Lower leg skin (tissue), 4 donors: ENCODE results near the gene LIPC. TPM values are rescaled to one million over a fixed set of nuclear protein-coding genes. Genes with fewer than 3 reads are reported as not detected.

Experiments
- DNase-seq, 2 donors: peaks; one replicate each; pipeline ENCODE4 v3.0.0-alpha.2; 2019; ENCODE audit warnings: low spot score in 2 of 2
- H3K4me3 ChIP-seq: fragments of 200-600 bp; sonication (generic); 2 replicates; pipeline ENCODE4 v1.5.1; 2017; ENCODE audit warnings: mild to moderate bottlenecking, low read depth; ENCODE audit not compliant: poor library complexity, severe bottlenecking
- POLR2A ChIP-seq, 2 donors: fragments of 450-650 bp; IDR thresholded peaks; one replicate each; pipeline ENCODE4 v1.6.1; 2016 to 2017; ENCODE audit warnings: antibody characterized with exemption in 2 of 2, mild to moderate bottlenecking in 1 of 2, moderate library complexity in 1 of 2
- whole genome bisulfite sequencing, 2 donors: methylation state at CpG; one replicate each; pipeline ENCODE4 v1.1.5; 2018; 5-methylcytosine and 5-hydroxymethylcytosine counted together
- intact Hi-C: fragments of 100-400 bp; cut with DNase I; formaldehyde crosslinking; loops from one replicate; pipeline ENCODE4 v1.15.0; 2023; ENCODE audit warnings: low total_unique reads
- total RNA-seq, 4 donors: library from RNA; depleted of rRNA; stranded (reverse); fragments of >200 nt; gene quantifications; one replicate each; pipeline ENCODE4 v1.1.0, GENCODE V29; 2016
- TF ChIP-seq, protein P1 (sequence below), 3 donors: fragments of 450-650 bp; IDR thresholded peaks; one replicate each; pipeline ENCODE4 v1.5.1; 2016; ENCODE audit warnings: antibody characterized with exemption in 3 of 3, mild to moderate bottlenecking in 3 of 3, moderate library complexity in 2 of 3

The LIPC gene
- total RNA-seq, 4 donors from 2014 or later, result 0.13 to 0.71 TPM; not detected in 2

DNA sequence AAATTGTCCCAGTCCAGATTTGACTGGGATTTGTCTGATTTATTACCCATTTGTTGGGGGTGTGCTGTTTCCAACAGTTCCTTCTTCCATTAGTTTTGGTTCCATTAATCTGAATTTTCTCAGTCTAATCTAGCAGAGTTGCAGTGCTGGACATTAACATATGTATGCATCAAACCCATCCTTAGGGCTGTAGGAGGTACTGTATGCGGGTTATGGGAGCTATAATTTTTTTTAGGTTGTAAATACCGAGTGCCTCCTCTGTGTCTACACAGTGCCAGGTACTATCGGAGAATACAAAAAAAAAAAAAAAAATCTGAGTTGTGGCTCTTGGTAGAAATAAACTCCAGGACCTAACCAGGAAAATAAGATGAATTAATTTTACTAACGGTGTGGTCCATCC is 133.8 kb downstream of the LIPC start:
- no peak for DNase-seq
- TF ChIP-seq POLR2A (IDR thresholded peaks at IDR 0.05), result no peak
- TF ChIP-seq, protein P1, sequence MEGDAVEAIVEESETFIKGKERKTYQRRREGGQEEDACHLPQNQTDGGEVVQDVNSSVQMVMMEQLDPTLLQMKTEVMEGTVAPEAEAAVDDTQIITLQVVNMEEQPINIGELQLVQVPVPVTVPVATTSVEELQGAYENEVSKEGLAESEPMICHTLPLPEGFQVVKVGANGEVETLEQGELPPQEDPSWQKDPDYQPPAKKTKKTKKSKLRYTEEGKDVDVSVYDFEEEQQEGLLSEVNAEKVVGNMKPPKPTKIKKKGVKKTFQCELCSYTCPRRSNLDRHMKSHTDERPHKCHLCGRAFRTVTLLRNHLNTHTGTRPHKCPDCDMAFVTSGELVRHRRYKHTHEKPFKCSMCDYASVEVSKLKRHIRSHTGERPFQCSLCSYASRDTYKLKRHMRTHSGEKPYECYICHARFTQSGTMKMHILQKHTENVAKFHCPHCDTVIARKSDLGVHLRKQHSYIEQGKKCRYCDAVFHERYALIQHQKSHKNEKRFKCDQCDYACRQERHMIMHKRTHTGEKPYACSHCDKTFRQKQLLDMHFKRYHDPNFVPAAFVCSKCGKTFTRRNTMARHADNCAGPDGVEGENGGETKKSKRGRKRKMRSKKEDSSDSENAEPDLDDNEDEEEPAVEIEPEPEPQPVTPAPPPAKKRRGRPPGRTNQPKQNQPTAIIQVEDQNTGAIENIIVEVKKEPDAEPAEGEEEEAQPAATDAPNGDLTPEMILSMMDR (IDR thresholded peaks at IDR 0.05), result no peak
- WGBS, 2 donors, result 71 to 74% methylated on average over 4 of the region's 4 CpGs
- intact Hi-C loops, result no loop called here
- H3K4me3 ChIP-seq, result no peak overlapping the region

- WGBS, 2 donors, result 76 to 82% methylated on average over 6 of the region's 6 CpGs
- TF ChIP-seq, protein P1 (IDR thresholded peaks at IDR 0.05), result no peak
- no peak for TF ChIP-seq POLR2A (IDR thresholded peaks at IDR 0.05)
Observed at GRCh38 chr15:58566029-58566428, 134.2 kb downstream of the LIPC start.

DNA sequence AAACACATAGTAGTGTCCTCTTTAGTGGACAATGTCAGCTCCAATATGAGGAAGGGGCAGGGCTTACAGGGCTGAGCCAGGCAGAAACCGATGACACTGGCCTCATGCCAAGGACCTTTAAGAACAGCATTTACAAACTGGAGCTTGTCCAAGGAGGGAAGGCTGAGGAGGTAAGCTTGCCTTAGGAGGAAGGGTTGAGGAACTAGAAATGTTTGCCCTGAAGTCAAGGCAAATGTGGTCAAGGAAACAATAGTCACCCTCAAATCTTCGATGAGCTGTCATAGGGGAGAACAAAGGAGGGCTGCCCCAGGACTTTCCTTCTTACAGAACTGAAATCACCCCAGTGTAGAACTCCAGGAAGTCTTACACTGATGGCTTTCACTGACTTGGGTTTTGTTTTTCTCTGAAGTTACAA is 136.4 kb downstream of the LIPC start:
- WGBS, 2 donors, result 37 to 58% methylated on average over 2 of the region's 2 CpGs

More at GRCh38 chr15:58566029-58566428, 134.2 kb downstream of the LIPC start:
- peak in 1 of 2 donors; percentile 21 for DNase-seq
- intact Hi-C loops, result no loop called here
- no peak overlapping the region for H3K4me3 ChIP-seq

DNA sequence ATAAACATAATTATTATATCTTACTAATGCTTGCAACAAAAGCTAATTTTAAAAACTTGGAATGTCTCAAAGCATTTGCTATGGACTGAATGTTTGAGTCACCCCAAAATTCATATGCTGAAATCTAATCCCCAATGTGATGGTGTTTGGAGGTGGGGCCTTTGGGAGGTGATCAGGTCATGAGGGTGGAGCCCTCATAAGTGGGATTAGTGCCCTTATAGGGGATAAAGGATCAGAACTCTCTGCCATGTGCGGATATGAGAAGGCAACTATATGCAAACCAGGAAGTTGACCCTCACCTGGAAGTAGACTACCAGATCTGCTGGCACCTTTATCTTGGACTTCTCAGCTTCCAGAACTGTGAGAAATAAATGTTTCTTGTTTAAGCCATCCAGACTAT is 137.7 kb downstream of the LIPC start:
- no peak for DNase-seq
- no peak overlapping the region for H3K4me3 ChIP-seq
- TF ChIP-seq, protein P1 (IDR thresholded peaks at IDR 0.05), result no peak
- TF ChIP-seq POLR2A (IDR thresholded peaks at IDR 0.05), result no peak
- WGBS, 2 donors, result 100% methylated on average over 1 of the region's 1 CpG
- intact Hi-C loops, result no loop called here

More for the DNA sequence above, 136.4 kb downstream of the LIPC start:
- intact Hi-C loops, result no loop called here
- no peak overlapping the region for H3K4me3 ChIP-seq
- DNase-seq, result no peak
- no peak for TF ChIP-seq POLR2A (IDR thresholded peaks at IDR 0.05)
- TF ChIP-seq, protein P1 (IDR thresholded peaks at IDR 0.05), result no peak

DNA sequence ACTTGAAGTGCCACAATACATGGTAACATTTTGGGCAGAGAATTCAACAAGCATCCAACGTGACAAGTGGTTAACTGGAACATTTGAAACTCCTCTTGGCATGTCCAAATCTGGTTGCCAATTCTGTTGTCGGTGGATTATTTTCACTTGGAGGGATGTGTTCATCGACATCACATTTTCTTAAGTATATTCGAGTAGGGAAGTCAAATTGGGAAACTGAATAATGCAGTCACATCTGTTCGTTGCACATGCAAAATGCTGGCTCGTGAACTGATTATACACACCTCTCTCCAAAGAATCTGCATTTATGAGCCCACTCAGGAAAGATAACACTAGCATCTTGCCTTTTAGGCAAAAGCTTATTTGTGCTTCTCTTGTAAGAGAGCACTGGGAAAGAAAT is 139.7 kb downstream of the LIPC start:
- no peak for TF ChIP-seq POLR2A (IDR thresholded peaks at IDR 0.05)
- TF ChIP-seq, protein P1 (IDR thresholded peaks at IDR 0.05), result no peak
- intact Hi-C loops, result no loop called here
- WGBS, 2 donors, result 80 to 81% methylated on average over 6 of the region's 6 CpGs
- DNase-seq, result no peak
- no peak overlapping the region for H3K4me3 ChIP-seq

DNA sequence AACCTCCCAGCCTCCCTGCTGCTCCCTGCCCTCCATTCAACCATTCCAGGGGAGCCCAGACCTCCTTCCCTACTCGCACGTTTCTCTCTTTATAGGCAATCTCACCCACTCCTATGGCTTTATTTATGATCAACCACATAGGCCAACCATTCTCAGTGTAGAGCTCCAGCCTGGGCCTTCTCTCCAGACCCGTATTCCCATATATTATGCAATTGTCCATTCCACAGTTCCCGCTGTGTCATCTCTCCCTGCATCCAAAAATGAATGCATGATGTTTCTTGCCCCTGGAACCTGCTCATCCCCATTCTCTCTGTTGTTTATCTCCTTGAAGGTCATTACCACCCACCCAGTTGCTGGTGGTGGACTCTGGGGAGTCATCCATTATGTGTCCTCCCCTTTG is 140.7 kb downstream of the LIPC start:
- 86 to 95% methylated on average over 4 of the region's 4 CpGs for WGBS, 2 donors
- no peak for DNase-seq
- TF ChIP-seq, protein P1 (IDR thresholded peaks at IDR 0.05), result no peak
- no peak for TF ChIP-seq POLR2A (IDR thresholded peaks at IDR 0.05)
- intact Hi-C loops, result no loop called here
- no peak overlapping the region for H3K4me3 ChIP-seq
